HG03159 (cell line): ENCODE results near the gene CHMP4B.

Experiments
- ATAC-seq: cut with Tn5 transposase; IDR thresholded peaks from one replicate; pipeline ENCODE4 v1.9.1; 2021; ENCODE audit warnings: mild to moderate bottlenecking, moderate library complexity; ENCODE audit not compliant: unreplicated experiment

Gene CHMP4B

GRCh38 chr20:33817411-33817810 is 6.3 kb downstream of the CHMP4B start:
- ATAC-seq = no peak

GRCh38 chr20:33819456-33819855 is 8.3 kb downstream of the CHMP4B start:
- no peak for ATAC-seq

DNA sequence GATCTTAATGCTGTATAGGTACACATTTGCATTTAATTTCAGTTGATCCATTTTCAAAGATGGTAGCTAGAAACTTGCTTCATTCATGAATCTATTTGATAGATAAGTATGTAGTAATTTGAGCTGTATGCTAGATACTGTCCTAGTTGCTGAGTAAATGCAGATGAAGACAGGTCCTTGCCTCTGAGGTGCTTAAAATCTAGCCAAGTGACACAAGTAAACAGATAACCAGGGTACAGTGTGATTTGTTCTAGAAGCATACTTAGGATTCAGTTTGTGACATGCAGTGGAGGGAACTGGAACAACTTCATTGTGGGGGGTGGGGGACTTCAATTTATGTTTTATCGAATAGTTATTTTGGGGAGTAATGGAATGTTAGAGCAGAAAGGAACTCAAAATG is 9.2 kb downstream of the CHMP4B start:
- no peak for ATAC-seq

- ATAC-seq = no peak
Measured at GRCh38 chr20:33821270-33821836, 10.2 kb downstream of the CHMP4B start.

- ATAC-seq = no peak
Measured at GRCh38 chr20:33822423-33822822, 11.3 kb downstream of the CHMP4B start.

DNA sequence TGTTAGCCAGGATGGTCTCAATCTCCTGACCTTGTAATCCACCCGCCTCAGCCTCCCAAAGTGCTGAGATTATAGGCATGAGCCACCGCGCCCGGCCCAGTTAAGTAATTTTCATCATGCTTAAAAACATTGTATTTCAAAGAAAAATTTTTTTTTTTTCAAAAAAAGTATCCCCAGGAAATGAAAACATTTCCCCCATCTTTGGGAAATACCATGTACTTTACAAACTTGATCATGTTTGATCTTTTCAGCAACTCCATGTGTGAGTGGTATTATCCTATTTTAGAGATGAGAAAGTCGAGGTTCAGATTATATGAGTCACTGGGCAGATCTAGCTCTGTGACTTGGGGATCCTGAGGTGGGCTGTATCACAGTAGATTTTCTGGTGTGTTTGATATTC is 11.8 kb downstream of the CHMP4B start:
- ATAC-seq = no peak

GRCh38 chr20:33824852-33825251 is 13.7 kb downstream of the CHMP4B start:
- ATAC-seq = no peak

DNA sequence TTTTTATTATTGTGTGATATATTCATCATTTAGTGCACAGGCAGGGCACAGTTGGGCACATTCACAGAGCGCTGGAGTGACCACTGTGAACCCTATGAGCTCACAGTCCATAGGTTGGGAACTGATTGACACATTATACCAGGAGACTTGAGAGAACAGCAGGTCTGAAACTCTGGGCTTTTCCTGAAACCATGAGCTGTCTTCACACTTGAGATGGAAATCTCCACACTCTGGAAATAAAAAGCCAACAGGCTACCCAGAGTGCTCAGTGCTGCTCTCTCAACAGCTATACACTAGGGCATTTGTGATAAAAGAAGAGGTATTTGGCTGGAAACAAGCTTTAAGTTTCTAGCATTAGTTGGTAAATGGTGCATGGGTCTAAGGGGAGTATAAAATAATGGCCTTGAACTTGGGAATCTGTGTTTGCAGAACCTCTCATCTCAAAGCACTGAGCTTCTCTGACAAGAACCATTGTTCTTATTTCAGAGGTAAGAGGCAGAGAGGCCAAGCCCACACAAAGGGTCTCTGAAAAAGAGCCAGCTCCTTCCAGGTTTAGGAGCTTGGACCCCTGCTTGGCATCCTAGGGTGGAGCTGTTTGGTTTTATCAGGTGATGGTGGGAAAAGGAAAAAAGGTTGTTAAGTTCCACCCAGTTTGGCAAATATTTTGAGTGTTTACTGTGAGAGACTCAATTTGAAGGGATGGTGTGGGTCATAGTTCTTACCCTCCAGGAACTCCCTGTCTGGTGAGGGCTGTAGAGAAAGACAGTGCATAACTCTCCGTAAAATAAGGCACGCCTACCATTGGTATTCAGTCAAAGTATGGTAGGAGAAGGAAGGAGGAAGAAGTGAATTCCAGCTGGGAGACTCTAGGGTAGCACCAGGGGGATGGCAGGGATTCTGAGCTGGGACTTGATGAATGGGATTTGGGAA is 14.5 kb downstream of the CHMP4B start:
- ATAC-seq = no peak

DNA sequence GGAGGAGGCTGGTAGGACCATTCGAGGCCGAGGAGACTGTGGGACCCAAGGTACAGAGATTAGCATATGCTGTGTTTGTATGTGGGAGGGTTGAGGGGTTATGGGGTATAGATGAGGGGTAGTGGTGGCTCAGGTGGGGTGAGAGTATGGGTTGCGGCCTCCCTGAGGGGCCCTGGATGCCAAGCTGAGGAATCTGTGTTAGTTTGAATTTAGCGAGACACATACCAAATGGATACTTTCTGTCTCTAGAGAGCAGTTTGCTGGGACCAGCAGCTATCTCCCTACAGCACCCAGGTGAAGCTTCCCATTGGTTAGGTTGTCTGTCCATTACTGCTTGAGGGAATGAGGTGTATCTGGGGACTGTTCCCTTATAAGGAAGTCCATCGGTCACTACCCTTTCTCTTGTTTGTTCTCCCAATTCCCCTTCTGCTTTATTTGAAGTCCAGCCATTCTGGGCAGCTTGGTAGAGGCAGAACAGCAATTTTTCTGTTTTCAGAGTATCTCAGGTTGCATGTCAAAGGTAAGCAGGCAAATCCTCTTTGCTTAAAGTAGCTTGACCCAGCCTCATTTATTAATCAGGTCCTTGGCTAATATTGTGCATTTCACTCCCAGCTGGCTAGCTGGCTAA is 15.2 kb downstream of the CHMP4B start:
- no peak for ATAC-seq

DNA sequence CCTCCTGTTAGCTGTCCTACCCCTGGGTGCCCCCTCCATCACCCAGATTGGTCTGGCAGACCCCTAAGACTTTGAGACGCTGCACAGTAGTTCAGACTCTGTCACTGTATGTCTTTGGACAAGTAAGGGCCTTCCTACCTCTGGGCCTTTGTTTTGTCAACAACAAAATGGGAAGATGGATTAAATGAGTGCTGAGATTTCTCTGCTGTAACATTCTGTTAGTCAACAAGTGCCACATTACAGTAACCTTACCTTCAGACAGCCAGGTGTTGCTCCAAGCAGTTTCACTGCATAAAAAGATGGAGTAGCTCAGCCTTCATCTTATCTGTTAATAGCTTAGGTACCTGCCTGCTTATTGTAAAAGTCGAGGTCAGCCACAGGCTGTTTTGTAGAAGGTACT is 16.0 kb downstream of the CHMP4B start:
- no peak for ATAC-seq

DNA sequence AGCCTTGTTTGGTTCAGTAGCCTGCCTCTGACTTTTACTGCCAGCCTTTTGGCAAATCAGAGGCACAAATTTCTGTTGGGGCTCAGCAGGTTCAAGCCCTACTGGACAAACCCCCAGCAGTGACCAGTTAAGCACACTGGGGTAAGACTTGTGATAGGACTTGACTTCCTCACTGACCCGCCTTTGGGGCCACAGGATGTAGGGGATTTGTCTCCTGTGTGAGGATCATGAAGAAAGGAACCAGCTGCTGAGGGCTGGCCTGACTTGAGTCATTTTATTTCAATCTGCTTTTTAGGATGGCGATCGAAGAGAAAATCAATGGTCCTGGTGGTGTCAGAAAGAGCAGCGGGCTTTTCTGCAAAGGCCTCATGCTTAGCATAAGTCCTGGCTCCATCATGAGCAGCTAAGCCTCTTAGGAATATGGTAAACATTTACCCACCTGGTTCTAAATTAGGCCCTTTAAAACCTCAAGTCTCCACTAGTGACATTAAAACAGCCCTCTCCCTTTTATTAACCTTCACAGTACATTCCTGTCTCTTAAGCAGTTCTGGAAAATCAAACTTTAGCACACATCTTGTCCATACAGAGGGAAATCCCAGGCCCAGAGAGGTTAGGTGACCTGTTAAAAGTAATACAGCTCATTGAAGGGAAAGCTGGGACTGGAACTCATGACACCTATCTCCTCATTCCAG is 16.6 kb downstream of the CHMP4B start:
- no peak for ATAC-seq

DNA sequence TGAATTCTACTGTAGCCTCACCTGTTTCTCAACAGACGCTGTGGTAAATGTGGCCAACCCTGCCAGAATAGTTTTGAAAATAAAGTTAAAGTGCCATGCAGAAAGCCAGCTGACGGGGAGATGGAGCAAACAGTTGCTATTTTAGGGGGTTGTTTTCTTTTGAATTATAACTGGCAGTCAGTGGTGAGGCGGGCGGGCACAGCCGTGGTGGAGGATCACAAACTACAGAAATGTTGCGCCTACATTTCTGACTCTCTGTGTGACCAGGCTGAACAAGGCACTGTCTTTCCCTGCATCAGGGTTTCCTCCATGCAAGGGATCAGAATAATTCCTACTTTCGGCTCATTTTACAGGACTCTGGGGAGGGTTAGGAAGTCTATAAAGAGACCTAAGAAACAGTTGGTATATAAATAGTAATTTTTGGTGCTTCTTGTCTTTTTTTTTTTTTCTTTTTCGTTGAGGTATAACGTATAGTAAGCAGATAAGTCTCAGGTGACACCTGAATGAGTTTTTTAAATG is 17.2 kb downstream of the CHMP4B start:
- ATAC-seq = no peak

DNA sequence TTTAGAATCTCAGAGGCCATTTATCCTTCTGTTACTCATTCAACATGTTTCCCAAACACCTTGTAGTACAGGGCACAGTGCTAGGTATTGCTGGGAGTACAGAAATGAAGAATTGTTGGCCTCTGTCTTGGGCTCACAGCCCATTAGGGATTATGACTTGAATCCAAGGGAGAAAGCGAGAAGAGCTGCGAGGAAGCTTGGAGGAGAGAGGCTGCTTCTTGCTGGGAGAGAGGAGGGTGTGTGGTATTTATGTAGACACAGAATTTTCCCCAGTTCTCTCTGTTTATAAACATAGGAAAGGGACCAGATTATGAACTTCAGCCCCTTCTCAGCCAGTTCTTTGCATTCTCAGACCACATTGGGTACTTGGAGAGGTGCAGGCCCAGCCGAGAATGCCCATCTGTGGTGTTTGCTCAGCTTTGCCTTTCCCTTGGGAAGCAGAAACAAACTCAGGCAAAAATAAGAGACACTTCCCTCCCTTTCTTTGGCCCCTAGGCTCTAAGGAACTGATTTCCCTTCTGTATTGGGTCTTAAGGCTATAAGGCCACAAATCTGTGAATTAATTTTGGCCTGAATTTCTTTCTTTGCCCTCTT is 17.9 kb downstream of the CHMP4B start:
- no peak for ATAC-seq

GRCh38 chr20:33829636-33830035 is 18.5 kb downstream of the CHMP4B start:
- no peak for ATAC-seq

DNA sequence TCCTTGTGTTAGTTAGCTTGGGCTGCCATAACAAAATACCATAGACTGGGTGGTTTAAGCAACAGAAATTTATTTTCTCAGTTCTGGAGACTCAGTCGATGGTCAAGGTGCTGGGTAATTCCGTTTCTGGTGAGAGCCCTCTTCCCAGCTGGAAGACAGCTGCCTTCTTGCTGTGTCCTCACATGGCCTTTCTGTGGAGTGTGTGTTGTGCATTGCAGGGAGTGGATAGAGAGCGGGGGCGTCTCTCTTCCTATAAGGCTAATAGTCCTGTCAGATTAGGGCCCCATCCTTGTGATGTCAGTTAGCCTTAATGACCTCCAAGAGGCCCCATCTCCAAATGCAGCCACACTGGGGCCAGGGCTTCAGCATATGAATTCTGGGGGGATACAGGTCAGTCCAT is 19.2 kb downstream of the CHMP4B start:
- ATAC-seq = no peak

GRCh38 chr20:33832103-33832804 is 21.1 kb downstream of the CHMP4B start:
- ATAC-seq = no peak

DNA sequence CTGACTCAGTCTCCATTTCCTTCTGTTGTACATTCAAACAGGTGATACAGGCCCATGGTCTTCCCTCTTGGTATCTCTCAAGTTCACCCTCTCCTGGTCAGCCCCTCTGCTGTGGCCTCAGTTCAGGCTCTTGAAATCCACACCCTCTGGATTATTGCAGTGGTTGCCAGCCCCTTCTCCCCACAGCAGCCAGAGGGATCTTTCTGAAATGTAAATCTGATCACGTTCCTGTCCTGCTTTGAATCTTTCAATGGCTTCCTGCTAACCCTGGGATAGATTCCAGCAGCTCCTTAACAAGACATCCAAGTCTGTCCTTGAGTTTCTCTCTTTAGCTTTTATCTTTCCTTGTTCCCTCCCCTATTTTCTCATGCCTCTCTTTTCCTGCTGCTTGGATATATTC is 22.2 kb downstream of the CHMP4B start:
- no peak for ATAC-seq

- ATAC-seq = no peak
Measured at GRCh38 chr20:33835615-33836172, 24.5 kb downstream of the CHMP4B start.

DNA sequence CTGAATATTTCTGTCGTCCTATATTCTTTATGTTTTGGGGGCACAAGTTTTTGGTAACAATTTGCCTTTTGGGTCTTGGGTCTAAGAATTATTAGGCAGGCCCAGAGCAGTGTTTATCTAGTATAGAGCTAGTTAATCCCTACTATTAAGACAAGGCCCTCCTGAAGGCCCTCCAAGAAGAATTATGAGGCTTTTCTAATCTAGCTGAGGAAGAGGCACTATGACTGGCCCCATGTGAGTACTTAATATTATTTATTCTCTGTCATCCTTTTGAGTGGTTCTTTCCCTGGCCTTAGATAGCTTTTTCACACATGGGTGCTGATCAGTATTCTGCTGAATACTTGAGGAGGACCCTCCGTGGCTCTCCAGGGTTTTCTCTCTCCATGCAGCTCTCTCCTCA is 25.1 kb downstream of the CHMP4B start:
- ATAC-seq = no peak
